ENCODE measurements around the gene BTBD9.

DNA sequence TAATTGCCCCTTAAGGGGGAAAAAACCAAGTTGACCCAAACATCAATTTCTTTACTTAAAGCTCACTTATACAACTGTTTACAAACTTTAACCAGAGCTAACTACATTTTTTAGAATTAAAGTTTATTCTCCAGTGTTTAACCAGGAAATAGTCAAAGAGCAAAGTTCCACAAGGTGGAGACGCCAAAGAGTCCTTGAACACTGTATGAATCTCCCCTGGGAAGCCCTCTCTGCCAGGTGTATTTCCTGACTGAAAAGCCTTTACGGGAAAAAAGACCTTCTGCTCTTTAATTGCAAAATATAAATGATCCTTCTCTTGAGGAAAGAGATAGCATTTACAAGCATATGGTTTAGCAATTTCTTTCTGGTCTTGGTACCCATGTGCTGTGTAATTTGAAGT is 36.2 kb downstream of the BTBD9 start:
- TF ChIP-seq CTCF (IDR thresholded peaks at IDR 0.05) (no peak), EZH2 (IDR thresholded peaks at IDR 0.05; ENCODE audit: borderline replicate concordance, insufficient read depth, low read depth, low read length, poor library complexity, severe bottlenecking) (no peak)

All from B cell (primary cell).